Upper lobe of left lung (tissue), 4 donors: ENCODE results near the gene IL22RA2.

ENCODE experiments used
- POLR2AphosphoS5 ChIP-seq, 2 donors: sonication (generic); formaldehyde crosslinking; IDR thresholded peaks; one replicate each; pipeline ENCODE4 v1.5.1; 2017; ENCODE audit warnings: antibody characterized with exemption in 2 of 2
- TF ChIP-seq, protein P1 (sequence below), 6 experiments: fragments of 450-650 bp in 4 of 6; fragments of 200-600 bp in 2 of 6; sonication (generic) in 2 of 6; IDR thresholded peaks; one replicate each; pipeline ENCODE4 v1.5.1; 2016 to 2019; ENCODE audit warnings: antibody characterized with exemption in 6 of 6

GRCh38 chr6:137126875-137127485 is 46.5 kb downstream of the IL22RA2 start:
- TF ChIP-seq, protein P1, sequence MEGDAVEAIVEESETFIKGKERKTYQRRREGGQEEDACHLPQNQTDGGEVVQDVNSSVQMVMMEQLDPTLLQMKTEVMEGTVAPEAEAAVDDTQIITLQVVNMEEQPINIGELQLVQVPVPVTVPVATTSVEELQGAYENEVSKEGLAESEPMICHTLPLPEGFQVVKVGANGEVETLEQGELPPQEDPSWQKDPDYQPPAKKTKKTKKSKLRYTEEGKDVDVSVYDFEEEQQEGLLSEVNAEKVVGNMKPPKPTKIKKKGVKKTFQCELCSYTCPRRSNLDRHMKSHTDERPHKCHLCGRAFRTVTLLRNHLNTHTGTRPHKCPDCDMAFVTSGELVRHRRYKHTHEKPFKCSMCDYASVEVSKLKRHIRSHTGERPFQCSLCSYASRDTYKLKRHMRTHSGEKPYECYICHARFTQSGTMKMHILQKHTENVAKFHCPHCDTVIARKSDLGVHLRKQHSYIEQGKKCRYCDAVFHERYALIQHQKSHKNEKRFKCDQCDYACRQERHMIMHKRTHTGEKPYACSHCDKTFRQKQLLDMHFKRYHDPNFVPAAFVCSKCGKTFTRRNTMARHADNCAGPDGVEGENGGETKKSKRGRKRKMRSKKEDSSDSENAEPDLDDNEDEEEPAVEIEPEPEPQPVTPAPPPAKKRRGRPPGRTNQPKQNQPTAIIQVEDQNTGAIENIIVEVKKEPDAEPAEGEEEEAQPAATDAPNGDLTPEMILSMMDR (IDR thresholded peaks at IDR 0.05) = no peak
- TF ChIP-seq POLR2AphosphoS5 (IDR thresholded peaks at IDR 0.05) = no peak
